NOMO-1 treated with dmso at 0.1 percent for 144 hours (cell line): ENCODE measurements around the gene SPEF1.
"Not testable (repeated sequence)": the region's sequence is repeated elsewhere in the genome, so short reads cannot be mapped to it uniquely, and the experiment has no call there.

Experiments
- DNase-seq: peaks from one replicate; lab custom pipeline; 2025; ENCODE audit not compliant: unreplicated experiment; lab: John Stamatoyannopoulos, UW

SPEF1 gene

DNA sequence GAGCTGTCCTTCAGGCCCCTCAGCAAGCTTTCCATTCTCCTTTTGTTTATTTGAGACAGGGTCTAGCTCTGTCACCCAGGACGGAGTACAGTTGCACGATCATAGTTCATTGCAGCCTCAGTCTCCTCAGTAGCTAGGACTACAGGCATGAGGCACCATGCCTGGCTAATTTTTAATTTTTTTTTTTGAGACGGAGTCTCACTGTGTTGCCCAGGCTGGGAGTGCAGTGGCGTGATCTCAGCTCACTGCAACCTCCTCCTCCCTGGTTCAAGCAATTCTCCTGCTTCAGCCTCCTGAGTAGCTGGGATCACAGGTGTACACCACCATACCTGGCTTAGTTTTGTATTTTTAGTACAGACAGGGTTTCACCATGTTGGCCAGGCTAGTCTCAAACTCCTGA lies 8.0 kb upstream of the SPEF1 start:
- DNase-seq: not testable (repeated sequence)

DNA sequence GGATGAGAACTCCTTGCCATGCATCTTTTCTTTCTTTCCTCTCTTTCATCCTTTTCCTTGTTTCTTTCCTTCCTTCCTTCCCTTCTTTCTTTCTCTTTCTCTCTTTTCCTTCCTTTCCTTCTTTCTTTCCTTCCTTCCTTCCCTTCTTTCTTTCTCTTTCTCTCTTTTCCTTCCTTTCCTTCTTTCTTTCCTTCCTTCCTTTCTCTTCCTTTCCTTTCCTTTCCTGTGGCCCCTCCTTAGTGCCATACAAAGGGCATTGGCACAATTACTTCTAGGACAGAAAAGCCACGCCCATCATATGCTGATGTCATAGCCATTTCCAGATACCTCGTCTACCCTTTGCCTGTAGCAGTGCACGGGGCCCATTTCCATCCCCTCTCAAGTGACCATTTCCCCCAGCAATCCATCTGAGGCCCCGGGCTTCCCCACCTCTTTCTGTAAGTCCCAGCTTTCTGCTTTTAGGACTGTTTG lies 7.5 kb upstream of the SPEF1 start:
- no peak for DNase-seq

DNA sequence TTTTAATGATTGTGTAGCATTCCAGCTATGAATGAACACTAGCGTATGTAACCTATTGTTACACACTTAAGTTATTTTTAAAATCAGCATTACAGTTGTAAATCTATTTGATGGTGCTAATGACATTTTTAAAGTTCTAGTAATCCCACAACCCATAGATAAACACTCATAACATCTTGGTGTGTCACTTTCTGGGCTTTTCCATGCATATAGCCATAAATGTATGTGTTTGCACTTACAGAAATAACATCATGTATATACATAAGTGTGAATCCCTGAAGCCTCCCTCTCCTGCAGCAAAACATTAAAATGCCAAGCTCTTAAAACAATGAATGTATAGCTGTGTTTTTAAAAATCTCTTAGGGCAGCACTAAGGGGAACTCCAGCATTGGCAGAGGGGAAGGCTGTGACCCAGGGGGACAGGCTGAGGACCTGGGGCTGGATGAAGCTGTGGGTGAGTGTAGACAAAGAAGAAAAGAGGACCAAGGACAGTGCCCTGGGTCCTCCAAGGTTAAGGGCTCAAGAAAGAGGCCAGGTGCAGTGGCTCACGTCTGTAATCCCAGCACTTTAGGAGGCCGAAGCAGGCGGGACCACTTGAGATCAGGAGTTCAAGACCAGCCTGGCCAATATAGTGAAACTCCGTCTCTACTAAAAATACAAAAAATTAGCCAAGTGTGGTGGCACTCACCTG lies 6.2 kb upstream of the SPEF1 start:
- no peak for DNase-seq

DNA sequence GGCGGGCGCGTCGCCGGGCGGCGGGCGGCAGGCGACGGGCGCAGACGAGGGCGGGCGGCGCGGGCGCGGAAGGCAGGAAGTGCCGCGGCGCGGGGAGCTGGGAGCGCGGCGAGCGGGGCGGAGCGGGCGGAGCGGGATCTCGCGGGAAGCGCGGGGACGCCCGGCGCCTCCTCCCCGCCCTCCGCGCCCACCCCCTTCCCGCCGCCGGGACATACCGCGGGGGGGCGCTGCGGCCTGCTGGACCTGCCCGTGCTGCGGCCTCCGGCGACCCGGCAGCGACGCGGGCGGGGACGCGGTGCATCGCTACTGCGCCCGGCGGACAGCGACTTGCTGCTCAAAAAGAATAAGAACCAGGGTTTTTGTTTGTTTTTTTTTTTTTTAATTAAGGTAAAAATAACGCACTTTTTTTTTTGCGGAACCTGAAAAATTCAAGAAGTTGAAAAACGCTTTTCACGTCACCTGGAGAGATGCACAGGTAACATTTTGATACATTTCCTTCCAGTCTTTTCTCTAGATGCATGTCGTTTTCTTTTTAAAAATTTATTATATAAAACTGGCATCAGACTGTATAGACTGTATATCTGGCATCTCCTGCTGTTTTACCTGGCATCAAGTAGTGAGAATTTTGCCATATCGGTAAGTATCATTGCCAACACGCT lies 5.5 kb upstream of the SPEF1 start, which contains the start of gene CENPB:
CENPB (minus strand) TSS at position 76 of the 659 bp plus-strand sequence. CDS start 257 bp downstream, outside the sequence.
- DNase-seq: peak; percentile 80

DNA sequence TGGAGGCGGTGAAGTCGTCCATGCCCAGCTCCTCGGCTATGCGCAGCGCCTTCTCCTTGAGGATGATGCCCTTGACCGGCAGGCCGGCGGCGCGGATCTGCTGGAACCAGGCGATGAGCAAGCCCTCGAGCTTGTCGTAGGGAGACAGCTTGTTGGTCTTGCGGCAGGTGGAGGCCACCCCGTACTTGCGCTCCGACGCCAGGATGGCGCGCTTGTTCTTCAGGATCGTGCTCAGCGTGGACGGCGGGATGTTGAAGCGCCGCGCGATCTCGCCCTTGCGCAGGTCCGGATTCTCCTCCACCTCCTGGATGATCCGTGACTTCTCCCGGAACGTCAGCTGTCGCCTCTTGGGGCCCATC lies 4.9 kb upstream of the SPEF1 start:
- DNase-seq: no peak

DNA sequence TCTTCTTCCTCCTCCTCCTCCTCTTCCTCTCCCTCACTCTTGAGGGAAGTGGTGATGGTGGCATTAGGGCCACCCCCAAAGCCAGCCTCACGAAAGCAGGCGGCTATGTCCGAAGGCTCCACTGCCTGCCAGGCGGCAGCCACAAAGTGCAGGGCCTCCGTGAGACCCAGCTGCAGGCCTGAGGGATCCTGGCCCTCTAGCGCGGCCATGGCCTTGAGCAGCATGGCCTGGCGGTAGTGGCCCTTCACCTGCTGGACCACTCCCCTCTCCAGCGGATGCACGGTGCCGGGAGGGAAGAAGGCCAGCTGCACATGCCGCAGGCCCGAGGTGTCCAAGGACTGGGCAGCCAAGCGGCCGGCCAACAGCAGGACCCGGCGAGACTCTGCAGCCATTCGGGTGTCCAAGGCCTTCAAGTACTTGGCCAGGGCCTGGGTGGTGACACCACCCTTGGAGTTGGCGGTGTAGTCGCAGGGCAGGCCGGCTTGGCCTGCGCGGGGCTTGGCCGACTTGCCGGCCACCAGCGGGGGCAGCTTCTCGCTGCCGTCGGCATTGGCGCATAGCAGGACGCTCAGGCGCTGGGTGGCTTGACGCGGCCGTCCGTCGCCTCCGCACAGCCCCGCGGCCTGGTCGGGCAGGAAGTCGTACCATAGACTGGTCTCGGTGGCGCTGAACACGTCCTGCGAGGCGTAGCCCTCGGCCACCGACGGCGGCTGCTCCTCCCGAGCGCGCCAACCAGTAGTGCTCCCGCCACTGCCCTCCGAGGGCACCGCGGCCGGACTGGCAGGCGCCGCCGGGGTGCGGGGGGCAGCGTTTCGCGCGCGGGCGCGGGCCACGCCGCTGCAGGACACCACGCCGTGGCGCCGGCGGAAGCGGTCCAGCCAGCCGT lies 4.2 kb upstream of the SPEF1 start:
- no peak for DNase-seq

DNA sequence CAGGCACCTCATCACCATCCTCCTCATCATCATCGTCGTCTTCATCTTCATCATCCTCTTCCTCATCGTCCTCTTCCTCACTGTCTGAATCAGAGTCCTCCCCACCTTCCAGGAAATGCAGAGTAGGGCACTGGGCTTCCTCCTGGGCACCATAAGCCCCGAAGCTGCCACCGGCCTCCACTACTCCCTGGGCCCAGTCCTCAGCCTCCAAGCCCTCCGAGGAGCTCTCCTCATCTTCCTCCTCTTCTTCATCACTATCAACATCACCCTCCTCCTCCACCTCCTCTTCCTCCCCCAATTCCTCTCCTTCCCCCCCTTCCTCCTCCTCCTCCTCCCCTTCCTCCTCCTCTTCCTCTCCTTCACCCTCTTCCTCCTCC lies 3.6 kb upstream of the SPEF1 start:
- no peak for DNase-seq

DNA sequence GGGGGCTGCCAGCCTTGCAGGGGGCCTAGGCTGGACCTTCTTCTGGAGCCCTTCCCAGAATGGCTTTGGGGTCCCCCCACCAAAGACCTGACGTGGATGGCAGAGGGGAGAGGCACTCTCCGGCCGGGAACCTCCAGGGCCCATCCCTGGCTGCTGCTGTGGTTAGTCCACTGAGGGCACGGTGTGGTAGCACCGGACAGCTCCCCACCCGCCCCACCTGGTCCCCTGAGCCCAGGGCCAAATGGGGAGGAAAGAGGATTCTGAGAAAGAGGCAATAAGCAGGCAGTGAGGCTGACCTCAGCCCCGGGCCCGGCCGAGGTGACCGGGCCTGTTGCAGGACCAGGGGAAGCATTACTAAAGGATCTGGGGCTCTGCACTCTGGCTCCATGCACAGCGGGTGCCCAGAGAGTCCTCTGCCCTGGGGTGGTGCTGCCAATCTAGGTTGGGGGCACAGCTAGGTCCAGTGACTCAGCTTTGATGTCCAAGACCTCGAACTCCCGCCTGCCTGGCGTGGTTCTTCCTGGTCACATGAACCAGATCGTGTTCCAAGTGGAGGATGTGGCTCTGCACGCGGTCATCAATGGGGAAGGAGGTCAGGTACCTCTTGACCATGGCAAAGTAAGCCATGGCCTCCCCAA lies 3.1 kb upstream of the SPEF1 start:
- DNase-seq: no peak

DNA sequence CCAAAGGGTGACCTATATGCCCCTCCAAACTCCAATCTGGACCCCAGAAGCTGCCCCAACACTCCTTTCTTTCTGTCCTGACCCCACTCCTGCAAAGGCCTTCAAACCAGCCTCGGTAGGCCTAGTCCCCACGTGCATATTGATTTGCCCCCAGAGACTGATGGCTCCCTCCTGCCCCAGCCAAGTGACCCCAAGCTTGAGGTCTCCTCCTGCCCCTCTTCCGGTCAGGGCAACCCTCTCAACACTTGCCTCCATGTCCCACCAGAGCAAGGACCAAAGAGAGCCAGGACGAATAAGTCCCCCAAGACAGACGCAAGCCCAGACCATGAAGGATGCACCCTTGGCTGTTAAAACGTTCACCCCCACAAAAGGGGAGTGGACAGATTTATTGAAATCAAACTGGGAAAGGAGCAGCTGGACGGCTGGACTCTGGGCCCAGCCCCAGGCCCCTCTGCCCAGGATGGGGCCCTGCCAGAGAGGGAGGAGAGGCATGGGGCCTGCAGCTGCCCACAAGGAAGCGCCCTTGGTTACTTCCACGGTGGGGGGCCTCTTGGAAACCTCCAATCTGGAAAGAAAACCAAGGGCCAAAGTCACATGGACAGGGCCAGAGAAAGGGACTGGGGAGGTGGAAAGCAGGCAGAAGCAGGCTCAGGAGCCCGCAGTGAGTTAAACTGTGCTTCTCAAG lies 2.4 kb upstream of the SPEF1 start:
- no peak for DNase-seq

DNA sequence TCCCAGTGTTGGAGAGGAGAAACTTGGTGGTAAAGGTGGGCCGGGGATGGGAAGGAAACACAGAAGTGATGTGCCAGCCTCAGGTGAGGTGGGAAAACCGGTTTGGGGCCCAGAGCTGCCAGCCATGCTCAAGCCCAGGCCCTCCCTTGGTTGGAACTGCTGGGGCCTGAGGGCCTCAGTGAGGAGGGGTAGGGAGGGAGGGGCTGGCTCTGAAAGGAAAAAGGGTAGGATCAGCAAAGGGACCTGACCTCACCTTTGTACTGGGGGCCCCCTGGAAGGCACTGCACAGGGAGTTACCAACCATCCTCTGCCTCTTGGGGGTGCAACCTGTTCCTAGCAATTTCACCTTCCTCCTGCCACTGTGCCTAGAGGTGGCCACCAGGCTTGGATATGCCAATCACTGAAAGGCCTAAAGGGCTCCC lies 1.8 kb upstream of the SPEF1 start:
- DNase-seq: no peak

DNA sequence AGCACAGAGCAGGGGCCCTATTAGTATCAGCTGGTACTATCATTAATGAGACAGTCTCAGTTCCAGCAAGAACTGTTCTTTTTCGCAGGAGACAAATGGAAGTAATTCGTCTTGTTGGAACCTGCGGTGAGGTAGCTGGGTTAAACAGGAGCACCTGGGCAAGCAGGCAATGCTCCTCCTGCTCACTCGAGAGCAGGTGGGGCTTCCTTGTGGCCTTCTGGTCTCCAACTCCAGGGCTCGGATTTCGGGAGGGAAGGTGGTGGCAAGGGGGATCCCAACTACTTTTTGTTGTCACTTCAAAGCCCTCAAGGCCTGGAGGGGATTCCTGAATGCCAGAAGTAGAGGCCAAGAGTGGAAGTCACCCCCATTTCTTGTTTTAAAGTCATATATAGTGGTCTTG lies 1.3 kb upstream of the SPEF1 start:
- no peak for DNase-seq

DNA sequence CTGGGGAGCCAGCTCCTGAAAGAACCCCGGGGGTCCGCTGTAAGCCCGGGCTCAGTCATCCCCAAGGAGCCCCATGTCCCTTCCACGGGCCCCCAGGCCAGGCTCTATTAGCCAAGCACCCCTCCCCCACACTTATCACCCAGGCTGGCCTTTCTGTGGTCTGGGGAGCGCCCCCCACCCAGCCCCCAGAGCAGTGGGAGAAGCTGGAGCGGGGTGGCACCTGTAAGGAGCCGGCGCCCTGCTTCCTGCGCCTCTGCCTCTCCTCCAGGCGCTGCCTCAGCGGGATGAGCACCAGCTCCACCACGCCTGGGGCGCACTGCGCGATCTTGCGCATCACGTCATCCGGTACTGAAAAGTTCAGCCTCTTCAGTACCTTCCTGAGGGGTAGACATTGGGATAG lies 2.3 kb downstream of the SPEF1 start:
- DNase-seq: no peak

DNA sequence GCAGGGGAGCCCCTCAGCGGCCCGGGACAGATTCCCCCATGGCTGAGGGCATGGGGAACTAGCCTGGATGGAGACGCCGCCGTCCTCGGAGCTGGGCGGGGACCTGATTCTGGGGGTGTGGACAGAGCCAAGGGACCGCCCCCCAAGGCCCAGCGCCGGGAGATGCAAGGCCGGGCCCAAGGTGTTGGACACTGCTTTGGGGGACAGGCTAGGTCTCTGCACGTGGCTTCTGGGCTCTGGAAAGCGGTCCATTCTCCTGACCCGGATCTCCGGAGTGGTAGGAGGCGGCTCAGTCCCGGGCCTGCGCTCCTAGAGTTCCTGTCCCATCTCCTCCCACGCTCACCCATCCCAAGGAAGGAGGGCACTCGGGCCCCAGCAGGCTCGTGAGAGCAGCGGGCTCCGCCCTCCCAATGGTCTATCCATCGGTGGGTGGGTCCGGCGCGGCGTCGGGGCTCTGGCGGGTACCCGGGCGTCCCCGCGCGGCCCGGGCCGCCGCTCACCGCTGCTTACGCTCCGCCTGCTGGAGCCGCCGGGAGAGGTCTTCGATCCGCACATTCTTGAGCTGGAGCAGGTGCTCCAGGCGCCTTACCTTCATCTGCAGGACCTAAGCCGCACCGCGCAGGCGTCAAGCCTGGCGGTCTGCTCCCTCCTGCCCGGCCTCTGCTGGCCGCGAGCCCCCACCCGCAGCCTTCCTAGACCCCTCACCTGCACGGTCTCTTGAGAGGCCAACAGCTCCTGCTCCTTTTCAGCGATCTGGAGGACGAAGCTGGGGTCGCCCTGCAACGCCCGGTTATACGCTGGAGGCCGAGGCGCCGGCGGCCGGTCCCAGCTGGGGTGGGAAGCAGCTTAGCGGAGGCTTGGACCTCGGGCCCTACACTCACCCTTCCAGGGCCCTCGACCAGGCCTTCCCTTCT lies 3.3 kb downstream of the SPEF1 start:
- no peak for DNase-seq

DNA sequence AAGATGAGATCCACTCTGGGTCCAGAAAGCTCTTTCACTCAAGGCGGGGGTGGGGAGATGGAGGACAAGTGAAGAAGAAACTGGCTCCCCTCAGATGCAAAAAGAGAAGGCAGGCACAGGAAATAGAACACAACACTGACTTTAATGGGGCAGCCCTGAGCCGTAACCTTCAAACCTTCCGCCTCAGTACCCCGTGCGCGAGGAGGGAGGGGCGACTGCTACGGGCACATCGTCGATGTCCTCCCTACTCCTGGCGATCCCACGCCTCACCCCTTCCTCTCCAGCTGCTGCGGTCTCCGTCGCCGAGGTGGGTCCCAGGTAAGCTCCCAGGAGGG lies 3.9 kb downstream of the SPEF1 start:
- no peak for DNase-seq

DNA sequence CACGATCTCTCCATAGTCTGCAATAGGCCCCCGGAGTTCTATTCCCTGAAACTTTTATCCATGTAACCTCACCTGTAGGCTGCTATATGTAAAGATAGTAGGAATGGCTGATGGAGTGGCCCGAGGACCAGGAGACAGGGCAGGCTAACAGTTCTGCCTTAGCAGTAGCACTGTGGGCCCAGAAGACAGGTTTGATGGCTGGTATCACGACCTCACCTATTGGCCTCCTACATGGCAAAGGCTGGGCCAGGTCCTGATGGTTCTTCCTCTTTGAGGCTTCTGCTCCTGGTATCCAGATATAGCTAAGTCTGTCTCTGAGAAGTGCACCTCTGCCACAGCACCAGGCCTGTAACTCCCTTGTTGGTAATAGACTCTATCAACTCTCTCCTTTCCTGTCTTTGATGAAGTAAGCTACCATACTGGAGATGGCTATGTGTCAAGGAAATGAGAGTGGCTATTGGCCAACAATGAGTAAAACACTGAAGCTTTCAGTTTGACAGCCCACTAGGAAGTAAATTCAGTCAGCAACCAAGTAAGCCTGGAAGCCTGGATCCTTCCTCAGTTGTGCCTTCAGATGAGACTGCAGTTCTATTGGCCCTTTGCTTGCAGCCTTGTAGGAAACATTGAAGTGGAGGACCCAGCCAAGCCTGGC lies 5.7 kb downstream of the SPEF1 start:
- DNase-seq: no peak

DNA sequence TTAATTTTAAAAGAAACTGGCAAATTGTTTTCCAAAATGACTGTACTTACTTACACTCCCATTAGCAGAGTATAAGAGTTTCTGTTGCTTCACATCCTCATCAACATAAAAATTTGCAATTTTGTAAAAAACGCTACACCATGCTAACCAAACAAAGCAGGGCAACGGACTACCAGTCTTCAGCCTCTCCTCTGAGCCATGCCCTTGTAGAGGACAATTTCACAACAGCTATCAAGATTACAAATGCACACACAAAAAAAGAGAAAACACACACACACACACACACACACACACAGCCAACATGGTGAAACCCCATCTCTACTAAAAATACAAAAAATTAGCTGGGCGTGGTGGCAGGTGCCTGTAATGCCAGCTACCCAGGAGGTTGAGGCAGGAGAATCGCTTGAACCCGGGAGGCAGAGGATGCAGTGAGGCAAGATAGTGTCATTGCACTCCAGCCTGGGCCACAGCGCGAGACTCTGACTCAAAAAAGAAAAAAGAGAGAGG lies 9.6 kb downstream of the SPEF1 start:
- DNase-seq: no peak

DNA sequence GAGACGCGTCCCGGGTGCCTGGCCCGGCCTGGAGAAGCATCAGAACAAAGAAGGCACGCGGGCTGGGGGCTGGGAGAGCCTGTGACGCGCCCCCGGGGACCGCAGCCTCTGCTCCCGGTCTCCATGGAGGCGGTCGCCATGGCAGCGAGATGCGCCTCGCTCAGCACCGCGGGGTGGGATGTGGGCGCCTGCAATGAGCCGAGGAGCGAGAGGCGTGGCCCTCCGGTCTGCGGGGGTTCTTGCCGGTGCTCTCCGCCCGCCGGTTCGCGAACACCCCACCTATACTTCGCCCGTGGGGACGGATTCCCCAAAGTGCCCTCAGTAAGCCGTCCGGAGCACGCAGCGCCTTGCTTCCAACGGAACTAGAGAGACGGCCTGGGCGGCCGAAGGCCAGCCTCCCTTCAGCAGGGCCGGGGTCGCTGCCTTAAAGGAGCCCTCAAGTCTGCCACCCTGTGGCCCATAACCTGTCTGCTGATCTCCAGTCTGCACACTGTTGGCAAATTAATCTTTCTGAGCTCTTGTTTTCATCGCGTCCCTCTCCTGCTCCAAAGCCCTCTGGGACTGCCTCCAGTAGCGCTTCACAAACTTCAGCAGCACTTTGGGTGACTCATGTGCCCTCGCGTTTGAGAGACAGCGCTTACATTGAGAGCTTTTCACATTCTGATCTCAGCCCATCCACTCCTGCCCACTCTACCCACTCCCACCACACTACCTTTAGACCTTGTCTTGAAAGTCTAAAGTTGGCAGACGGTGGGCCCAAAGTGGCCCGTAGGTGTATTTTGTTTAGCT lies 12.7 kb downstream of the SPEF1 start:
- DNase-seq: peak; percentile 73
